ENCODE data around the gene ARMH3.

DNA sequence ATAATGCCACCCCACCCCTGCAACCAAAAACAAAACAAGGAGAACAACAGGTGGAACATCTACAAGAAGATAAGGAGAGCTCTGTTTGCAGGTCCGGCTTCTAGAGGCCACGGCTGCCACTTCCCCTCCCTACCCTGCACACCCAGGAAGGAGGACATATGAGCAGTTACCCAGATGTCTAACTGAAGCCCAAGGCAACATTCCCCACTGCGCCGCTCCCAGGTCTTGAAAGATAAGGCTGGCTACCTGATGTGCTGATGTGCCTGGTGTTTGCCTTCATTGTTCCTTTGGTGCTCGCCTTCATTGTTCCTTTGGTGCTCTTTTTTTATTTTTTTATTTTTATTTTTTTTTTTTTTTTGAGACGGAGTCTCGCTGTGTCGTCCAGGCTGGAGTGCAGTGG lies 30.2 kb upstream of the ARMH3 start:
- TF ChIP-seq, protein P1, sequence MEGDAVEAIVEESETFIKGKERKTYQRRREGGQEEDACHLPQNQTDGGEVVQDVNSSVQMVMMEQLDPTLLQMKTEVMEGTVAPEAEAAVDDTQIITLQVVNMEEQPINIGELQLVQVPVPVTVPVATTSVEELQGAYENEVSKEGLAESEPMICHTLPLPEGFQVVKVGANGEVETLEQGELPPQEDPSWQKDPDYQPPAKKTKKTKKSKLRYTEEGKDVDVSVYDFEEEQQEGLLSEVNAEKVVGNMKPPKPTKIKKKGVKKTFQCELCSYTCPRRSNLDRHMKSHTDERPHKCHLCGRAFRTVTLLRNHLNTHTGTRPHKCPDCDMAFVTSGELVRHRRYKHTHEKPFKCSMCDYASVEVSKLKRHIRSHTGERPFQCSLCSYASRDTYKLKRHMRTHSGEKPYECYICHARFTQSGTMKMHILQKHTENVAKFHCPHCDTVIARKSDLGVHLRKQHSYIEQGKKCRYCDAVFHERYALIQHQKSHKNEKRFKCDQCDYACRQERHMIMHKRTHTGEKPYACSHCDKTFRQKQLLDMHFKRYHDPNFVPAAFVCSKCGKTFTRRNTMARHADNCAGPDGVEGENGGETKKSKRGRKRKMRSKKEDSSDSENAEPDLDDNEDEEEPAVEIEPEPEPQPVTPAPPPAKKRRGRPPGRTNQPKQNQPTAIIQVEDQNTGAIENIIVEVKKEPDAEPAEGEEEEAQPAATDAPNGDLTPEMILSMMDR (IDR thresholded peaks at IDR 0.05): no peak
- TF ChIP-seq POLR2AphosphoS5 (IDR thresholded peaks at IDR 0.05): no peak

Data from stomach (tissue), 4 donors.